GM21619 (cell line): ENCODE data around the gene HNRNPLL.

ENCODE experiments used
- ATAC-seq: cut with Tn5 transposase; IDR thresholded peaks from one replicate; pipeline ENCODE4 v1.9.1; 2021; ENCODE audit not compliant: unreplicated experiment

HNRNPLL gene

GRCh38 chr2:38533757-38534545, 68.8 kb downstream of the HNRNPLL start:
- no peak for ATAC-seq

DNA sequence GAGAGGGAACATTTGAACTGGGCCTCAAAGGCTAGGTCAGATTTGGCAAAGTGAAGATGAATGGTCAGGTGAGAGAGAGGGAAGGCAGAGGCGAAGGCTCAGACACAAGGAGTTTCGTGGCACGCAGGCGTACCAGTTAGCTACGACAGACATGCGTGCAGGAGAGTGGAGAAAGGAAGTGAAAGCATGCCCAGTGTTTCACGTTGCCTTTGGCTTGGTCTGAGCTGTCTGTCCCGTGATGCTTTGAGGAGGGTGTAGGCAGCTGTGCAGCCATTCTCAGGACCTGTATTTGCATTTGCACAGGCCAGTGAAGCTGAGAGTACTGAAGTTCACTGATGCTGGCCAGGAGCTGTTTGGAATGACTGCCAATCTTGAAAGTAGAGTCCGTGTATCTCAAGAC, 69.5 kb downstream of the HNRNPLL start:
- peak; percentile 97 for ATAC-seq

- ATAC-seq = no peak
Measured at GRCh38 chr2:38532366-38532765, 70.4 kb downstream of the HNRNPLL start.

DNA sequence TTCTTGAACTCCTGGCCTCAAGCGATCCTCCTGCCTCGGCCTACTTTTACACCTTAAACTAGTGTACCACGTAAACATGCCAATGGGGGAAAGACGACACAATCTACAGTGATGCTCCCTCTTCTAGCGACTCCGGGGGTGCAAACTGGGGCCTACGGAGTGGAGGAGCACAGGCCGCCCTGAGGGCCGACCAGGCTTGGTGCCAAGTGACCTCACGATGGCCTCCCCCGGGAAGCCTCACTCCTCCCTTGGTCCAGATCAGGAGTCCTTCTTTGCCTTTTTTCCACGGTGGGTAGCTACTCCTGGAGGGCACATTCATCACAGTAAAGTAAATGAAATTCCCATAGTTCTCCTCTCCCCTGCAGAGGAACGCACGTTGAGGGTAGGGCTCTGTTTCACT, 73.5 kb downstream of the HNRNPLL start:
- ATAC-seq = no peak

DNA sequence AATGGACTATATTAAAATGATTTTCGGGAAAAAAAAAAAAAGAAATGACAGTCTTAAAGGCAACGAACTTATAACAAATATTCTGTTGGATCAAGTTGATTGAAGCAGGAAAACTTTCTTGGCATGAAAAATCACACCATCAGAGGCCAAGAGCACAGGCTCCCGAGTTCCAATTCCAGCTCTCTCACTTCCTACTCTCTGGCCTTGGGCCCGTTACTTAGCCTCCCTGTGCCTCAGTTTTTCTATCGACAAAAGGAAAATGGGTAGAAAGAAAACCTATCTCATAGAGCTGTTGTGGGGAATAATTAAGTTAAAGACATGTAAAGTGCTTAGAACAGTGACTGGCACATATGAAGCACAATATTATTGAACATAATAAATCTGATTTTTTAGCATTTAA, 74.2 kb downstream of the HNRNPLL start:
- no peak for ATAC-seq

GRCh38 chr2:38528008-38528442, 74.7 kb downstream of the HNRNPLL start:
- no peak for ATAC-seq

- ATAC-seq = no peak
Measured at GRCh38 chr2:38527338-38528007, 75.3 kb downstream of the HNRNPLL start.

- ATAC-seq = no peak
Measured at GRCh38 chr2:38526195-38526594, 76.5 kb downstream of the HNRNPLL start.

- no peak for ATAC-seq
Measured at GRCh38 chr2:38524580-38524979, 78.1 kb downstream of the HNRNPLL start.

DNA sequence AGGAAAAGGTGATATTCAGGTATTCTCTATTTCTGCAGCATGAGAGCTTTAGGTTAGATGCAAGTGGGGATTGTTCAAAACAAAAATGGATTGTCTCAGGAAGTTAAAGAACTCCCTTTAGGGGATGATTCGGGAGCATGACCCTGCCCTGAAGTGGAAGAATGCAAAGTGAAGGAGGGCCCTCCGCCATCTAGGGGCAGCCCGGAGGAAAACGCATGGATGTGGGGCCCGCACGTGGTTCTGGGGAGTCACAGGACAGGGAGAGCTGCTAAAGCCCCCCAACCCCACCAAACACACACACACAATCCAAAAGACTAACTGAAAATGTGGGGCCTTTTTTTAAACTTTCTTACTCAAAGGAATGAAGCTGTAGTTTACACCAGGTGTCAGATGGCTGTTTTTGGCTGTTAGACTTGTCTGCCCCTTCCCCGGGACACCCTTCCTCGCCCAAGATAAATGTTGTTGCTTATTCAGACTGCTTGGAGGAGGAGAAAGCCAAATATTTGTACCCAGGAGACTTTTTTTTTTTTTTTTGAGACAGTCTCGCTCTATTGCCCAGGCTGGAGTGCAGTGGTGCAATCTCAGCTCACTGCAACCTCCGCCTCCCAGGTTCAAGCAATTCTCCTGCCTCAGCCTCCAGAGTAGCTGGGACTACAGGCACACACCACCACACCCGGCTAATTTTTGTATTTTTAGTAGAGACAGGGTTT, 78.8 kb downstream of the HNRNPLL start:
- ATAC-seq = no peak

DNA sequence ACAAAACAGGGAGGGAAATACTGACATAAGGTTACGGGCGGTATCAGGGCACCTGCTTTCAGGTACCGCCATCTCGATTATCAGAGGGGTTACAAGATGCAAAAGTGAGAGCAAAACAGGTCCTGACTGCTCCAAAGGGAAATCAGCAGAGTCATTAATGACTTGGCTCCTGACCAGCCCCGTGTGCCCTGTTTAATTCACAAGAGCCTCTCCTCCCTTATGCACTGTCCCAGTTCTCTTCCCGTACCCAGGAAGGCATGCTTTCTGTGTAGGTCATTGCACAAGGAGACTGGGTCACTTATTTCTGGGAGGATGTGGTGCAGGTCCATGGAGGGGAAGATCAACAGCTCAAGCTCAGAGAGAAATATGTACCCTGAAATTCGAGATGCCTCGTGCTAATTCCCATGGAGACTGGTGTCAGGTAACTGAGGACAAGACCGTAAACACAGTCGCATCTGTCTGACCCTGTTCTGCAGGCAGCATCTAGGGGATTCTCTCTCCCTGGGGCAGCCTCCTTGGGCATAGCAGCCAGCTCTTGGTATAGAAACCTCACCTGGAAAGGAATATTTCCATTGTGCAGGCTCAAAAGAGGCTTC, 79.9 kb downstream of the HNRNPLL start:
- ATAC-seq = no peak

- no peak for ATAC-seq
Measured at GRCh38 chr2:38521835-38522234, 80.9 kb downstream of the HNRNPLL start.

DNA sequence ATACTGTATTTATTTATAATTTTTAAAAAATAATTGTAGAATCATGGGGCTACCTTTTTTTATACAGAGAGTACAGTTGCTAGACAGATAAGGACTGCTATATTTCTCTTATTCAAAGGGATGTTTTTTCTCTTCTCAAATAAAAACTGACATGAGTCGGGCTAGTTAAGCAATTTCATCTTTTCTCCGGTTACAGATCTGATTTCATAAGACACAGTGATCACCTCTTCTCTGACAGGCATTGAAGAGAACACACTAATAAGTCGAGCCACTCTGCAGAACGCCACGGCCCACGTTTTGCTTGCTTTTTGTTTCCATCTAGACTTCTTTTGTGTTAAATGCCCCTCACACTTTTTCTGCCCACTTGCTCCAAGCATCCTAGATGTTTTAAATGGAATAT, 85.4 kb downstream of the HNRNPLL start:
- no peak for ATAC-seq

DNA sequence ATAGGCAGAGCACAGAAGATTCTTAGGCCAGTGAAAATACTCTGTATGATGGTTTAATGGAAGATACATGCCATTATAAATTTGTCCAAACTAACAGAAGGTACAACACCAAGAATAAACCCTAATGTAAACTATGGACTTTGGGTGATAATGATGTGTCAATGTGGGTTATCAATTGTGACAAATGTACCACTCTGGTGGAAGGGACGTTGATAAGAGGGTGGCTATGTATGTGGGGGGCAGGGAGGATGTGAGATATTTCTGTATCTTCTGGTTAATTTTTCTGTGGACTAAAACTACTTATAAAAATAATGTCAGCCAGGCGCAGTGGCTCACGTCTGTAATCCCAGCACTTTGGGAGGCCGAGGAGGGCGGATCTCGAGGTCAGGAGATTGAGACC, 86.2 kb downstream of the HNRNPLL start:
- ATAC-seq = no peak

- ATAC-seq = no peak
Measured at GRCh38 chr2:38516122-38516521, 86.6 kb downstream of the HNRNPLL start.

GRCh38 chr2:38515155-38516074, 87.3 kb downstream of the HNRNPLL start:
- ATAC-seq = no peak

GRCh38 chr2:38514603-38515154, 88.0 kb downstream of the HNRNPLL start:
- no peak for ATAC-seq

DNA sequence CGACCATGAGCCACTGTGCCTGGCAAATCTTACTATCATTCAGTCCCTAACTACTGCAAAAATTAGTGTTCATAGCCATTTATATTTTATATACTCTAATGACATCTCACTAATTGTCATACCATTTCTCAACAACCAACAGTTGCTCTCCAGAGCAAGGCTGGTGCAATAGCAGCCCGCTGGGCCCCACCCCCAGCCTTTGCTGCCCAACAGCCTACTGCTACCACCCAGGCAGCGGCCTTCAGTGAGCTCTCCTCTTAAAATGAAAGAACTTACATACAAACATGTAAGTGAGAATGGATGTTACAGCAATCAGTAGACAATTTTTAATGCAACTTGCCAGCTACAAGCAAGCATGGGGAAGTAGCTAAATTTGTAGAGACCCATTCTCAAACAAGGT, 90.5 kb downstream of the HNRNPLL start:
- ATAC-seq = no peak
